Astrocyte of the spinal cord (primary cell): ENCODE data around the gene INSM2.

Source experiments
- DNase-seq: peaks from one replicate; pipeline ENCODE4 v3.0.0; 2011; ENCODE audit warnings: low read depth, low spot score
- H3K4me3 ChIP-seq: 2 replicates; pipeline ENCODE4 v1.5.1; 2011; ENCODE audit warnings: low read depth, mild to moderate bottlenecking, low read length, moderate library complexity
- in situ Hi-C: cut with HindIII; loops from 2 replicates; pipeline ENCODE4 v1.10.0; 2017; ENCODE audit warnings: low sequenced_read_pairs
- TF ChIP-seq, protein P1 (sequence below): IDR thresholded peaks from 2 replicates; pipeline ENCODE4 v1.5.1; 2012; ENCODE audit warnings: low read depth, mild to moderate bottlenecking, low read length, inconsistent platforms

Gene INSM2

DNA sequence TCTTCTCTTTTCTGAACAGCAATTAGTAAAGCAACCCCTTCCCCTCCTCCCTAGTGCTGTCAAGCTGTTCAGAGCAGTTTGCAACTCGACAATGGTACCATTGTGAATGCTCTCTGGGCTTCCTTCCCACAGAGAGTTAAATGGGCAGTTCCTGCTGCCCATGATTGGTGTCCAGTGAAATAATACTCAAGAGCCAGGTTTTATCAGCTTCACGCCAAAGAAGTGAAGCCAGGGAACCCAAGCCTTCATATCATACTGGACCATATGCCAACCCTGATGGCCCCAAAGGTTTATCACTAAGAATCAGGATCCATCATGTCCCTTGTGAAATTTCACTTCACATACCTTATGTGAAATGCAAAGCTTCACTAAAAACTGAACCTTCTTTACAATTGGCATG lies 24.7 kb downstream of the INSM2 start:
- no peak for DNase-seq
- in situ Hi-C loops = no loop called here
- TF ChIP-seq, protein P1, sequence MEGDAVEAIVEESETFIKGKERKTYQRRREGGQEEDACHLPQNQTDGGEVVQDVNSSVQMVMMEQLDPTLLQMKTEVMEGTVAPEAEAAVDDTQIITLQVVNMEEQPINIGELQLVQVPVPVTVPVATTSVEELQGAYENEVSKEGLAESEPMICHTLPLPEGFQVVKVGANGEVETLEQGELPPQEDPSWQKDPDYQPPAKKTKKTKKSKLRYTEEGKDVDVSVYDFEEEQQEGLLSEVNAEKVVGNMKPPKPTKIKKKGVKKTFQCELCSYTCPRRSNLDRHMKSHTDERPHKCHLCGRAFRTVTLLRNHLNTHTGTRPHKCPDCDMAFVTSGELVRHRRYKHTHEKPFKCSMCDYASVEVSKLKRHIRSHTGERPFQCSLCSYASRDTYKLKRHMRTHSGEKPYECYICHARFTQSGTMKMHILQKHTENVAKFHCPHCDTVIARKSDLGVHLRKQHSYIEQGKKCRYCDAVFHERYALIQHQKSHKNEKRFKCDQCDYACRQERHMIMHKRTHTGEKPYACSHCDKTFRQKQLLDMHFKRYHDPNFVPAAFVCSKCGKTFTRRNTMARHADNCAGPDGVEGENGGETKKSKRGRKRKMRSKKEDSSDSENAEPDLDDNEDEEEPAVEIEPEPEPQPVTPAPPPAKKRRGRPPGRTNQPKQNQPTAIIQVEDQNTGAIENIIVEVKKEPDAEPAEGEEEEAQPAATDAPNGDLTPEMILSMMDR = no peak
- H3K4me3 ChIP-seq = no peak overlapping the region

DNA sequence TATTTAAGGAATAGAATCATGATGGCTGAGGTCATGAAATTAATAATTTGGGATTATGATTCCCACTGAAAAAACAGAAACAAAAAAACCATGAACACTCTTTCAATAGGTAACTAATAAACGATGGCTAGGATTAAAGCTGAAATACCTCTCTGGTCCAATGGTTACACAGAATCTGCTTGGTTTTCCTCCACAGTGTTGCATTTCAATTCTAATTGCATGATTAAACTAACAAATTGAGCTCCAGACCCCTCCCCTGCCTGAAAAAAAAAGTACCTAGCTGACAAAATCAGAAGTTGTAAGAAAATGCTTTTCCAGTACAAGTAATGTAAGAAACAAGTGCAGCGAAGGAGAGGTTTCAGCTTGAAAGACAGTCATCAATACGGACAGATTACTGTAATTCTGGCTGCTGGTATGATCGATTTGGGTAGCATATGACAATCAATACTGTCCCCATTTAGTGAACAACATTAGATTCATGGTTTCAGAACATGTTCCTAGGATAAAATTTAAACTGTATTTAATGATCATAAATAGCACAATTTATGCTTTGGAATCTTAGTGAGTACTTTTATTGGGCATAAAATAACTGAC lies 32.0 kb downstream of the INSM2 start:
- TF ChIP-seq, protein P1 = no peak
- DNase-seq = no peak
- no peak overlapping the region for H3K4me3 ChIP-seq
- in situ Hi-C loops = no loop called here

DNA sequence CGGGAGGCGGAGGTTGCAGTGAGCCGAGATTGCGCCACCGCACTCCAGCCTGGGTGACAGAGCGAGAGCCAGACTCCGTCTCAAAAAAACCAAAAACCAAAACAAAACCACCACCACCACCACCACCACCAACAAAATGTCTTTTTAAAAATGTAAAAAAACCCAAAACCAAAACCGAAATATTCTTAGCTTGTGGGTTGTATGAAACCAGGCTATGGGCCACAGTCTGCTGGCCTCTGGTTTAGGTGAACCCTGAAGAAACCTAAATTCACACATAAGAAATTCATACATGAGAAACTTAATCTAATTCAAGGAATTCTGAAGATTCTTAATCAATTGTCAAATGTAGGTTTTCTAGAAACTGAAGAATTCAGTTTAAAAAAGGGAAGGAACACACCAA lies 37.6 kb downstream of the INSM2 start:
- in situ Hi-C loops = no loop called here
- TF ChIP-seq, protein P1 = no peak
- no peak overlapping the region for H3K4me3 ChIP-seq
- no peak for DNase-seq

DNA sequence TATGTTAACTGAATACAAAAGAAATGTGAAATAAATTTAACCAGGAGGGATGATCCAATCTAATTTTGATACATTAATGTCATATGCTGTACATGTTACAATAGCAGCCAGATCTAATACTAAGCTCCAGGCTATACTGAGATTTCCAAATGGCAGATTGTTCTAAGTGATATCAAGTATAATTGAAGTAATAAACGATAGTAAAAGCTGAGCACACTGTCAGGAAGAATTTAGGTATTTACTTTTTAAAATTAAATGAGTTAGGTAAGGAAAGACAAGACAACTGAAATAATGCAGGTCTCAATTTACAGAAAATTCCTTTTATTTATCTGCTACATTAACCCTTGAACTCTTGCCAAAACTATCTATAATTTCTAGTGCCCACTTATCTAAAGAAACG lies 39.9 kb downstream of the INSM2 start:
- H3K4me3 ChIP-seq = no peak overlapping the region
- in situ Hi-C loops = no loop called here
- TF ChIP-seq, protein P1 = no peak
- DNase-seq = no peak

DNA sequence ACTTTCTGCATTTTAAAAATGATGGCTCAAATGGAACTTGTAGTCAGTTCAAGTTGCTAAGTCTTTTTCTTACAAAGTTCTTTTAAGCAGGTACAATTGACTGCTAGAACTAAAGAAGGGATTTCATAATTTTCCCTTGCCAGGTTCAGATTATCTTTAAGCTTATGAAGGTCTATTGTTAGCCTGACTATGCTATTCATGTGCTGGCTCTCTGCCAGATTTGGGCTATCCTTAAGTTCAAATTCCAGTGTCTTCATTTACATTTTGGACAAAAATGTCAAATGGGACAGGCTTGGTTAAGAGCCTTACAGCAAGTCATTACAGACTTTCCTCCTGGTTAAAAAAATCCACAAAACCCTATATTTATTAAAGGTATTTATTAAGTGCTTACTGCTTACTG lies 42.3 kb downstream of the INSM2 start:
- TF ChIP-seq, protein P1 = no peak
- no peak for DNase-seq
- in situ Hi-C loops = no loop called here

DNA sequence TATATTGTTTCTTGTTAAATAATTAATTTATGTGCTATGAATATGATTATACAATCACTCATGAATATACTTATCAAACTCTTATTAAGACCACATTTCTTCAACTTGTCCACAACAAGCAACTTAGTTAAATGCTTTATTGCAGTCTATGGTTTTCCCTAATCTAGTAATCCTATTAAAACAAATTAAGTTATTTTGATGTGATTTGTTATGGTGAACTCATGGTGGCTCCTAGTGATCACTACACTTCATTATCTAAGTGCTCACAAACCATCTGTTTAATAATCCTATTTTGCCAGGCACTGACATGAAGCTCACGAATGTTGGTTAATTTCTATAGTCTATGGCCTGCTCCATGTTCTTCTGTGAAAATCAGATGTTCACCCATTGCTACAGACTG lies 42.9 kb downstream of the INSM2 start:
- H3K4me3 ChIP-seq = no peak overlapping the region
- TF ChIP-seq, protein P1 = no peak
- in situ Hi-C loops = no loop called here
- DNase-seq = no peak

More for the DNA sequence above, 42.3 kb downstream of the INSM2 start:
- H3K4me3 ChIP-seq = no peak overlapping the region

DNA sequence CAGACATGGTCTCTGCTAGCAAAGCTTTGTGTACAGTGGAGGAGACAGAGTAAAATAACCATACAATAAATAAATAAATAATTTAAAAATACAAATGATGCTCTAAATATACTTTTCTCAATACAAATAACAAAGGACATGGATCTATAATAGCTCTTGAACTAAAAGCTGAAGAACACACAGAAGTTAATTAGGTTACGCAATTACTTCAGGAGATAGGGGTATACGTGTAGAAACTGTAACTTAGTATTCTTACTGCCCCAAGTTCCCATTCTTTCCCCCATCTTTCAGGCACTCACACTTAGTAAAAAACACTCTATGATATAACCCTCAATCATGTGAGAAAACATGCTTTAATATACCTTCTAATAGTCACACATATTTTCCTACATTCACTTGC lies 44.2 kb downstream of the INSM2 start:
- DNase-seq = no peak
- no peak overlapping the region for H3K4me3 ChIP-seq
- in situ Hi-C loops = no loop called here
- TF ChIP-seq, protein P1 = no peak
